Esophagus squamous epithelium (tissue), 4 donors: Measurements from ENCODE around the gene HBM.

Experiments
- POLR2A ChIP-seq, 4 donors: fragments of 450-650 bp; IDR thresholded peaks; one replicate each; pipeline ENCODE4 v1.6.1; 2017; ENCODE audit warnings: antibody characterized with exemption in 4 of 4, mild to moderate bottlenecking in 4 of 4, moderate library complexity in 3 of 4
- TF ChIP-seq, protein P1 (sequence below), 6 experiments: fragments of 450-650 bp in 4 of 6; fragments of 200-600 bp in 2 of 6; sonication (generic) in 2 of 6; IDR thresholded peaks; one replicate each; pipeline ENCODE4 v1.5.1; 2016 to 2019; ENCODE audit warnings: antibody characterized with exemption in 6 of 6, mild to moderate bottlenecking in 4 of 6, moderate library complexity in 4 of 6

DNA sequence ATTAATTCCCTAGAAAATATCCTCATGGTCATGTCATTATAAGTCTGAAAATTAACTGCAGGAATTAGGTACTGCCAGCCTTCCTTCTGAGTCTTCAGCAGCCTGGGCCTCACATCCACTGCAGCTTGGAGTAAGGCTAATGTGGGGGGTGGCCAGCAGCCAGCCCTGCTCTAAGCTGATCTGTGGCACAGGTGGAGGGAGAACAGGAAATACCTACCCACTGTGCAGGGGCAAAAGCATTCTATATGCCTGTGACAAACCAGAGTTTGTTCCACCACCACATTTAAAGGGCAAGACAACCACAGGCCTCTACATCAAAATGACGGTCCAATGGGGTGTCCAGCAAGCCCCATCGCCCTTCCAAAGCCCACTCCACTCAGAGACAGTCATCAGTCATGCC lies 36.7 kb upstream of the HBM start:
- TF ChIP-seq, protein P1, sequence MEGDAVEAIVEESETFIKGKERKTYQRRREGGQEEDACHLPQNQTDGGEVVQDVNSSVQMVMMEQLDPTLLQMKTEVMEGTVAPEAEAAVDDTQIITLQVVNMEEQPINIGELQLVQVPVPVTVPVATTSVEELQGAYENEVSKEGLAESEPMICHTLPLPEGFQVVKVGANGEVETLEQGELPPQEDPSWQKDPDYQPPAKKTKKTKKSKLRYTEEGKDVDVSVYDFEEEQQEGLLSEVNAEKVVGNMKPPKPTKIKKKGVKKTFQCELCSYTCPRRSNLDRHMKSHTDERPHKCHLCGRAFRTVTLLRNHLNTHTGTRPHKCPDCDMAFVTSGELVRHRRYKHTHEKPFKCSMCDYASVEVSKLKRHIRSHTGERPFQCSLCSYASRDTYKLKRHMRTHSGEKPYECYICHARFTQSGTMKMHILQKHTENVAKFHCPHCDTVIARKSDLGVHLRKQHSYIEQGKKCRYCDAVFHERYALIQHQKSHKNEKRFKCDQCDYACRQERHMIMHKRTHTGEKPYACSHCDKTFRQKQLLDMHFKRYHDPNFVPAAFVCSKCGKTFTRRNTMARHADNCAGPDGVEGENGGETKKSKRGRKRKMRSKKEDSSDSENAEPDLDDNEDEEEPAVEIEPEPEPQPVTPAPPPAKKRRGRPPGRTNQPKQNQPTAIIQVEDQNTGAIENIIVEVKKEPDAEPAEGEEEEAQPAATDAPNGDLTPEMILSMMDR (IDR thresholded peaks at IDR 0.05): no peak
- no peak for TF ChIP-seq POLR2A (IDR thresholded peaks at IDR 0.05)
